Measurements from ENCODE around the gene AK8.

Gene AK8

GRCh38 chr9:132896906-132897305 lies 18.8 kb upstream of the AK8 start:
- H3K4me3 Mint-ChIP-seq: no peak overlapping the region
- H3K36me3 Mint-ChIP-seq: peaks cover 9% of the 10 kb centered on the region
- no peaks in the 10 kb centered on the region for H3K27me3 Mint-ChIP-seq
- H3K4me1 Mint-ChIP-seq (ENCODE audit: low read depth): peaks cover 2% of the 10 kb centered on the region
- H3K27ac Mint-ChIP-seq: no peak overlapping the region
- no peaks in the 10 kb centered on the region for H3K9me3 Mint-ChIP-seq (ENCODE audit: low read depth)

- Mint-ChIP-seq H3K27me3 (no peaks in the 10 kb centered on the region), H3K9me3 (ENCODE audit: low read depth) (no peaks in the 10 kb centered on the region), H3K4me3 (no peak overlapping the region), H3K4me1 (ENCODE audit: low read depth) (no peaks in the 10 kb centered on the region), H3K36me3 (peaks cover 7% of the 10 kb centered on the region), H3K27ac (no peak overlapping the region)
Measured at GRCh38 chr9:132896264-132896663, 18.2 kb upstream of the AK8 start.

DNA sequence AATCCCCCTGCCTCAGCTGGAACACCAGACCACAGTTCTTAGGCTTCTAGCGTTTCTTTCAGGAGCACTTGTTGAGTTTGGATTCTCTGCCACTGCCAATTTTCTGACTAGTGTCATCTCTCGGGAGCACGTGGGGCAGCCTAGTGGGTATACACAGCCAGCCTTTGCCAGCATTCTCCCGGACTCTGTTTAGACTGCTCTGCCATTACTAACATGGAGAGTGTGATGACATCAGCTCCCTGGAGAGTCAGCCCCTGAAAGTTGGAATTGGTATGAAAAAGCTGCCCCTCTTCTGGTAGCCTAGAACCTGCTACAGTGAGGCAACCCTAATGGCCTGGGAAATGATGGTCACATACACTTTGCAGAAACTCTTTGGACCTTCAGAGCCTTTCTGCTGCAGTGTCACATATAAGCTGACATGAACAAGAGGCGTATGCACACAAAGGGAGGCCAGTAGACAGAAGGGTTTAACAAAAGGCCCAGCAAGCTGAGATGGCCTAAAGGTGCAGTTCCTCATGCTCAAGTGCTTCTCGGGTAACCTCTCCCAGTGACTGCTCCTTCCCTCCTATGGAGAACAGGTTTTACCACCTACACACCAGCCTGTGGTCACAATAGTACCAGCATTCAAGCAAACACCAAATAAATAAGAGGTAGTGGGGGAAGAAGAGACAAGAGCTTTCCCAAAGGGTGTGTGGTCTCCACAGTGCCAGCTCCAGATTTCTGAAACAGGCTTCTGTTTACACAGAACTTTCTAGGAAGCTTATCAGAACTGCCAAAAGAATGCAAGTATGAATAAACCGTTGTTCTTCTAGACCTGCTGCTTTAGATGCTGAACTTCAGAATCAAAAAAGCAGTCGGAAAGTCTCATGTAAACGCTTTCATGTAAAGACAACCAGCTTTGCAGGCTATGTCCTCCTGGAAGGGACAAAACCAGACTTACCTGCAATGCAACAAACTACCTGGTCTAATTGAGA lies 17.1 kb upstream of the AK8 start:
- Mint-ChIP-seq H3K9me3 (ENCODE audit: low read depth) (no peaks in the 10 kb centered on the region), H3K27me3 (no peaks in the 10 kb centered on the region), H3K4me3 (no peak overlapping the region), H3K4me1 (ENCODE audit: low read depth) (no peaks in the 10 kb centered on the region), H3K27ac (no peak overlapping the region), H3K36me3 (peaks cover 4% of the 10 kb centered on the region)

GRCh38 chr9:132894346-132894745 lies 16.3 kb upstream of the AK8 start:
- H3K27me3 Mint-ChIP-seq: no peaks in the 10 kb centered on the region
- H3K4me3 Mint-ChIP-seq: no peak overlapping the region
- no peak overlapping the region for H3K27ac Mint-ChIP-seq
- H3K36me3 Mint-ChIP-seq: peaks cover 2% of the 10 kb centered on the region
- H3K9me3 Mint-ChIP-seq (ENCODE audit: low read depth): no peaks in the 10 kb centered on the region
- no peaks in the 10 kb centered on the region for H3K4me1 Mint-ChIP-seq (ENCODE audit: low read depth)

DNA sequence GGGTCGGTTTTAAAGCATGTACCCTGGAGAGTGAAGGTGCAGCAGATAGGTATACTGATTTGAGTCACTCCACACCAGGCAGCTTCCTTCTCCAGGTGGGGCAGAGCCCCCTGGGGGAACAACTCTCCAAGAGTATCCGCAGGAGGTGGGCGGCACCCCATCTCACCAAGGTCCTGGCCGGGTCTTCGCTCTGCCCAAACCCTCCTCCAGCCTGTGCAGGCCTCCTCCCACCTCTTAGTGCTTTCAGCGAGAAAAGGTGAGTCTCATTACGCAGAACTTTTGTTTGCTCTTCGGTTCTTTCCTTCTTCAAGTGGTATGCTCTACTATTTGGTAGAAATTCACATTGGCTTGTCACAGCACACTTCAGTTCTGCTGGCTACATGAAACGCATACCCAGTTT lies 14.3 kb upstream of the AK8 start:
- H3K27ac Mint-ChIP-seq: no peak overlapping the region
- peaks cover 2% of the 10 kb centered on the region for H3K4me1 Mint-ChIP-seq (ENCODE audit: low read depth)
- no peaks in the 10 kb centered on the region for H3K27me3 Mint-ChIP-seq
- H3K36me3 Mint-ChIP-seq: no peaks in the 10 kb centered on the region
- H3K4me3 Mint-ChIP-seq: no peak overlapping the region
- H3K9me3 Mint-ChIP-seq (ENCODE audit: low read depth): no peaks in the 10 kb centered on the region

GRCh38 chr9:132888151-132888550 lies 10.1 kb upstream of the AK8 start:
- Mint-ChIP-seq H3K4me3 (no peak overlapping the region), H3K27ac (no peak overlapping the region)

GRCh38 chr9:132887181-132888120 lies 9.4 kb upstream of the AK8 start:
- Mint-ChIP-seq H3K27ac (no peak overlapping the region), H3K4me3 (no peak overlapping the region)

More at GRCh38 chr9:132888151-132888550, 10.1 kb upstream of the AK8 start:
- Mint-ChIP-seq H3K9me3 (ENCODE audit: low read depth) (no peaks in the 10 kb centered on the region), H3K36me3 (no peaks in the 10 kb centered on the region), H3K27me3 (no peaks in the 10 kb centered on the region), H3K4me1 (ENCODE audit: low read depth) (peaks cover 2% of the 10 kb centered on the region)

GRCh38 chr9:132886334-132886725 lies 8.2 kb upstream of the AK8 start:
- H3K36me3 Mint-ChIP-seq: no peaks in the 10 kb centered on the region
- H3K27me3 Mint-ChIP-seq: no peaks in the 10 kb centered on the region
- no peak overlapping the region for H3K27ac Mint-ChIP-seq
- H3K4me3 Mint-ChIP-seq: no peak overlapping the region
- peaks cover 2% of the 10 kb centered on the region for H3K4me1 Mint-ChIP-seq (ENCODE audit: low read depth)
- no peaks in the 10 kb centered on the region for H3K9me3 Mint-ChIP-seq (ENCODE audit: low read depth)

More at GRCh38 chr9:132887181-132888120, 9.4 kb upstream of the AK8 start:
- Mint-ChIP-seq H3K36me3 (no peaks in the 10 kb centered on the region), H3K27me3 (no peaks in the 10 kb centered on the region), H3K4me1 (ENCODE audit: low read depth) (peaks cover 2% of the 10 kb centered on the region), H3K9me3 (ENCODE audit: low read depth) (no peaks in the 10 kb centered on the region)

DNA sequence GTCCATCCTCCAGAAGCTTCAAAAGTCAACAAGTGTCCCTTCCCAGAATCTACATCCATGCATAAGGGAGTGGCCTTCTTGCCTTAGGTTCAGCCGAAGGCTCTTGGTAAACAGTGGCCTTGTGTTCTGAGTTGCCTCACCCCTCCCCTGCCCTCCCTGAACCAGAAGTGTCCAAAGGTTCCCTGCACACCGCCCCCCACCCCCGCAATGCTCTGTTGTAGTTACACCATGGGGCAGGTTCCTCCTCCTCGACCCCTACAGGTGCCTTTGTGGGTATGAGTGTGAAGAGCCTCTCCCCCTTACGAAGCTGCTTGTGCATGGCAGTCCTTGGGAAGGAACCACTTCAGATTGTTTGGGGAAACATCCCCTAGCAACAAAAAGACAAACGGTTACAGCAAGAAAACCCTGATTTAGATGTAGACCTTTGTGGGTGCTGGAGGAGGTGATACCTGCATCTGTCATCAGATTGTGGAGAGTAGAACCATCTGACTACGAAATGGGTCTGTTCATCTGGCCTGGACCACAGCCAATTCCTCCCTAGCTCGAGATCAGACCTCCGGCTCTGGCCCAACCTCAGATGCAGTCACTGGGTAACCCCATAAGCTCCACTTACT lies 7.7 kb upstream of the AK8 start:
- Mint-ChIP-seq H3K4me3 (no peak overlapping the region), H3K27me3 (no peaks in the 10 kb centered on the region), H3K36me3 (no peaks in the 10 kb centered on the region), H3K4me1 (ENCODE audit: low read depth) (peaks cover 2% of the 10 kb centered on the region), H3K9me3 (ENCODE audit: low read depth) (no peaks in the 10 kb centered on the region), H3K27ac (no peak overlapping the region)

- H3K27me3 Mint-ChIP-seq: no peaks in the 10 kb centered on the region
- H3K36me3 Mint-ChIP-seq: no peaks in the 10 kb centered on the region
- H3K9me3 Mint-ChIP-seq (ENCODE audit: low read depth): no peaks in the 10 kb centered on the region
- H3K27ac Mint-ChIP-seq: no peak overlapping the region
- H3K4me1 Mint-ChIP-seq (ENCODE audit: low read depth): peaks cover 9% of the 10 kb centered on the region
- H3K4me3 Mint-ChIP-seq: no peak overlapping the region
Measured at GRCh38 chr9:132883349-132884294, 5.5 kb upstream of the AK8 start.

GRCh38 chr9:132882616-132883015 lies 4.5 kb upstream of the AK8 start:
- Mint-ChIP-seq H3K4me1 (ENCODE audit: low read depth) (peaks cover 8% of the 10 kb centered on the region), H3K27me3 (no peaks in the 10 kb centered on the region), H3K9me3 (ENCODE audit: low read depth) (no peaks in the 10 kb centered on the region), H3K4me3 (no peak overlapping the region), H3K27ac (no peak overlapping the region), H3K36me3 (no peaks in the 10 kb centered on the region)

DNA sequence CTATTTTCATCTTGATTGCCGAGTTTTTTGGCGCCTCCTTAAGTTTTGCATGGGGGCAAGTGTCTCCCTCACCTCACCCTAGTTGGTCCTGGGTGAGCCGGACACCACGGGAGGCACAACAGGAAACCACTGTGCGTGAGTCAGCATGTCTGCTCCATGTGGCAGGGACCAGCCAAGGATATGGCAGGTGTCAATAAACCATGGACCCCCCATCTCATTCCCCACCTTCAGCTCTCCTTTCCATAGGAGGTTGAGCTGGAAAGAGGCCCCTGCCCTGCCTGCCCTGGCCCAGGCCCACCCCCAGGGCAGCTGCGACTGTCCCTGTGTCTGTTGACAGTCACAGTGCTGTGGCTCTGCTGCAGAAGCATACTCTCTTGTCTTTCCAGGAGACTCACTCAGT lies 3.7 kb upstream of the AK8 start:
- Mint-ChIP-seq H3K4me3 (no peak overlapping the region), H3K27me3 (no peaks in the 10 kb centered on the region), H3K4me1 (ENCODE audit: low read depth) (peaks cover 8% of the 10 kb centered on the region), H3K36me3 (no peaks in the 10 kb centered on the region), H3K27ac (no peak overlapping the region), H3K9me3 (ENCODE audit: low read depth) (no peaks in the 10 kb centered on the region)

GRCh38 chr9:132880324-132880661 lies 2.2 kb upstream of the AK8 start:
- Mint-ChIP-seq H3K27ac (peak overlapping the region; percentile 61), H3K36me3 (no peaks in the 10 kb centered on the region), H3K4me3 (peak overlapping the region; percentile 87), H3K9me3 (ENCODE audit: low read depth) (no peaks in the 10 kb centered on the region), H3K4me1 (ENCODE audit: low read depth) (peaks cover 8% of the 10 kb centered on the region), H3K27me3 (no peaks in the 10 kb centered on the region)

Data from activated naive CD8-positive, alpha-beta T cell (primary cell).